Ishikawa (cell line): Measurements from ENCODE around the gene CCDC57.

Experiments
- CEBPB ChIP-seq: IDR thresholded peaks from 2 replicates; pipeline ENCODE4 v1.6.1; 2012
- RAD21 ChIP-seq: IDR thresholded peaks from 2 replicates; pipeline ENCODE4 v1.6.1; 2012; ENCODE audit warnings: low read depth
- TAF1 ChIP-seq: IDR thresholded peaks from 2 replicates; pipeline ENCODE4 v1.6.1; 2012; ENCODE audit warnings: low read depth, mild to moderate bottlenecking
- TCF12 ChIP-seq: IDR thresholded peaks from 2 replicates; pipeline ENCODE4 v1.6.1; 2012; ENCODE audit warnings: low read depth
- USF1 ChIP-seq: IDR thresholded peaks from 2 replicates; pipeline ENCODE4 v1.6.1; 2012
- ZBTB7A ChIP-seq: IDR thresholded peaks from 2 replicates; pipeline ENCODE4 v1.6.1; 2012; ENCODE audit warnings: low read depth
- TF ChIP-seq, protein P1 (sequence below): IDR thresholded peaks from 2 replicates; pipeline ENCODE4 v1.6.1; 2012; ENCODE audit warnings: low read depth, mild to moderate bottlenecking
- TF ChIP-seq, protein P2 (sequence below): IDR thresholded peaks from 2 replicates; pipeline ENCODE4 v1.6.1; 2012

DNA sequence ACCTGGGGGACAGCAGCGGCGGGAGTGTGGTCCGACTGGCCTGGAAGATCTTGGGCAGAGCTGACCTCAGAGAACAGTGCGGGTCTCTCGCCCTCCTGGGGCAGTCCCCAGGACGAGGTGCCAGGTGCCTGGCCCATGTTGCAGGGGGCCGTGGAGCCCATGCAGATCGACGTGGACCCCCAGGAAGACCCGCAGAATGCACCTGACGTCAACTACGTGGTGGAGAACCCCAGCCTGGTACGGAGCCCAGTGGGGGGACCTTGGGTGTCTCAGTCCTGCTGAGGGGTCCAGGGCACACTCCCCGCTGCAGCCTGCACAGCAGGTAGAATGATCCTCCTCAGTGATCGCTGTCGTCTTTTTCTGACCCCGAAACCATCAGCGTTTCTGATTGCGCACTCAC lies 159.5 kb downstream of the CCDC57 start:
- TF ChIP-seq, protein P1, sequence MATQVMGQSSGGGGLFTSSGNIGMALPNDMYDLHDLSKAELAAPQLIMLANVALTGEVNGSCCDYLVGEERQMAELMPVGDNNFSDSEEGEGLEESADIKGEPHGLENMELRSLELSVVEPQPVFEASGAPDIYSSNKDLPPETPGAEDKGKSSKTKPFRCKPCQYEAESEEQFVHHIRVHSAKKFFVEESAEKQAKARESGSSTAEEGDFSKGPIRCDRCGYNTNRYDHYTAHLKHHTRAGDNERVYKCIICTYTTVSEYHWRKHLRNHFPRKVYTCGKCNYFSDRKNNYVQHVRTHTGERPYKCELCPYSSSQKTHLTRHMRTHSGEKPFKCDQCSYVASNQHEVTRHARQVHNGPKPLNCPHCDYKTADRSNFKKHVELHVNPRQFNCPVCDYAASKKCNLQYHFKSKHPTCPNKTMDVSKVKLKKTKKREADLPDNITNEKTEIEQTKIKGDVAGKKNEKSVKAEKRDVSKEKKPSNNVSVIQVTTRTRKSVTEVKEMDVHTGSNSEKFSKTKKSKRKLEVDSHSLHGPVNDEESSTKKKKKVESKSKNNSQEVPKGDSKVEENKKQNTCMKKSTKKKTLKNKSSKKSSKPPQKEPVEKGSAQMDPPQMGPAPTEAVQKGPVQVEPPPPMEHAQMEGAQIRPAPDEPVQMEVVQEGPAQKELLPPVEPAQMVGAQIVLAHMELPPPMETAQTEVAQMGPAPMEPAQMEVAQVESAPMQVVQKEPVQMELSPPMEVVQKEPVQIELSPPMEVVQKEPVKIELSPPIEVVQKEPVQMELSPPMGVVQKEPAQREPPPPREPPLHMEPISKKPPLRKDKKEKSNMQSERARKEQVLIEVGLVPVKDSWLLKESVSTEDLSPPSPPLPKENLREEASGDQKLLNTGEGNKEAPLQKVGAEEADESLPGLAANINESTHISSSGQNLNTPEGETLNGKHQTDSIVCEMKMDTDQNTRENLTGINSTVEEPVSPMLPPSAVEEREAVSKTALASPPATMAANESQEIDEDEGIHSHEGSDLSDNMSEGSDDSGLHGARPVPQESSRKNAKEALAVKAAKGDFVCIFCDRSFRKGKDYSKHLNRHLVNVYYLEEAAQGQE, result no peak
- TF ChIP-seq USF1 (no peak), TCF12 (no peak), ZBTB7A (no peak), CEBPB (no peak), RAD21 (no peak), TAF1 (no peak)
- TF ChIP-seq, protein P2, sequence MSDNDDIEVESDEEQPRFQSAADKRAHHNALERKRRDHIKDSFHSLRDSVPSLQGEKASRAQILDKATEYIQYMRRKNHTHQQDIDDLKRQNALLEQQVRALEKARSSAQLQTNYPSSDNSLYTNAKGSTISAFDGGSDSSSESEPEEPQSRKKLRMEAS, result no peak
